ENCODE measurements around the gene FMN2. TPM values are rescaled to one million over a fixed set of nuclear protein-coding genes. Genes with fewer than 3 reads are reported as not detected.

FMN2 gene
- total RNA-seq, 1 donor: 11.2 TPM

DNA sequence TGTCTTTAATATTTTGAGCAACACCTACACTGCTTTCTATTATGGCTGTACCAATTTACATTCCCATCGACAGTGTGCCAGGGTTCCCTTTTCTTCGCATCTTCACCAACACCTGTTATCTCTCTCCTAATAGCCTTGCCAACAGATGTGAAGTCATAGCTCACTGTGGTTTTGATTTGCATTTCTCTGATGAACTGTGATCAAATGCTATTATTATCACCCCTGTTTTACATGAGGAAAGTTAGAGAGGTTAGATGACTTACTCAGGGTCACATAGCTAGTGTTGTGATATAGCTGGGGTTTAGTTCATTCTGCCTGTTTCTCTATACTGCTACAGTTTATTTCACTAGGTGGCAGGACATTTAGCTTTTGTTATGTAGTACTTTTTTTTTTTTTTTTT is 204.1 kb downstream of the FMN2 start:
- H3K4me3 ChIP-seq (ENCODE audit: insufficient read depth, low read length): no peak overlapping the region
- H3K27me3 ChIP-seq (ENCODE audit: insufficient read depth, low read length): no peaks in the 10 kb centered on the region
- H3K79me2 ChIP-seq (ENCODE audit: insufficient read depth, low read length): peaks cover 9% of the 10 kb centered on the region
- peaks cover 5% of the 10 kb centered on the region for H3K36me3 ChIP-seq (ENCODE audit: insufficient read depth, low read length)
- peaks cover 12% of the 10 kb centered on the region for H3K4me1 ChIP-seq (ENCODE audit: insufficient read depth, low read length)
- no peaks in the 10 kb centered on the region for H3K9me3 ChIP-seq (ENCODE audit: low read depth, low read length)
- no peak overlapping the region for H3K27ac ChIP-seq (ENCODE audit: low read depth, low read length)
- peak; percentile 35 for DNase-seq (ENCODE audit: insufficient read length, low spot score, missing footprints)
- H4K20me1 ChIP-seq (ENCODE audit: insufficient read depth, low read length): no peaks in the 10 kb centered on the region
- H3K4me2 ChIP-seq (ENCODE audit: insufficient read depth, low read length): no peak overlapping the region
- H2AFZ ChIP-seq (ENCODE audit: low read length): no peak overlapping the region
- TF ChIP-seq, protein P1, sequence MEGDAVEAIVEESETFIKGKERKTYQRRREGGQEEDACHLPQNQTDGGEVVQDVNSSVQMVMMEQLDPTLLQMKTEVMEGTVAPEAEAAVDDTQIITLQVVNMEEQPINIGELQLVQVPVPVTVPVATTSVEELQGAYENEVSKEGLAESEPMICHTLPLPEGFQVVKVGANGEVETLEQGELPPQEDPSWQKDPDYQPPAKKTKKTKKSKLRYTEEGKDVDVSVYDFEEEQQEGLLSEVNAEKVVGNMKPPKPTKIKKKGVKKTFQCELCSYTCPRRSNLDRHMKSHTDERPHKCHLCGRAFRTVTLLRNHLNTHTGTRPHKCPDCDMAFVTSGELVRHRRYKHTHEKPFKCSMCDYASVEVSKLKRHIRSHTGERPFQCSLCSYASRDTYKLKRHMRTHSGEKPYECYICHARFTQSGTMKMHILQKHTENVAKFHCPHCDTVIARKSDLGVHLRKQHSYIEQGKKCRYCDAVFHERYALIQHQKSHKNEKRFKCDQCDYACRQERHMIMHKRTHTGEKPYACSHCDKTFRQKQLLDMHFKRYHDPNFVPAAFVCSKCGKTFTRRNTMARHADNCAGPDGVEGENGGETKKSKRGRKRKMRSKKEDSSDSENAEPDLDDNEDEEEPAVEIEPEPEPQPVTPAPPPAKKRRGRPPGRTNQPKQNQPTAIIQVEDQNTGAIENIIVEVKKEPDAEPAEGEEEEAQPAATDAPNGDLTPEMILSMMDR (IDR thresholded peaks at IDR 0.05; ENCODE audit: extremely low read depth, low read depth, low read length): peak; percentile 14

DNA sequence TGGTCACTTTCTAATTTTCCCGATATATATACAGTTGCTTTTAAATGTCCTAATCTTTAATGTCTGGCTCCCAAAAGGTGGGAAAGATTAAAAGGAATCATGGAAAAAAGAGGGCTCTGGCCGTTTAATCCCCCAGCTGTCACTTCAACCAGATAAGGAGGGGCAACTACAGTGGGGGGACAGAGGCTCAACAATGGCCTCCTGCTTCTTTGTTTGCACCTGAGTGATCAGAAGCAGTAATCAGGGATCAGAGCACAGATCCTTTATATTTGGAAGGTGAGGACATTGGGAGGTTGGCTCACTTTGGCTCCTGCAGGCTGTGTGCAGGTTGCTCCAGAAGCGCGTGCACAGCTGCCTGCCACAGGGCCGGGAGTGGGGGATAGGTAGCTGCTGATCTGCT is 212.8 kb downstream of the FMN2 start:
- Histone ChIP-seq H3K36me3 (ENCODE audit: insufficient read depth, low read length) (peaks cover 7% of the 10 kb centered on the region), H3K9me3 (ENCODE audit: low read depth, low read length) (no peaks in the 10 kb centered on the region), H3K27ac (ENCODE audit: low read depth, low read length) (no peak overlapping the region), H3K4me1 (ENCODE audit: insufficient read depth, low read length) (peaks cover 25% of the 10 kb centered on the region), H3K27me3 (ENCODE audit: insufficient read depth, low read length) (no peaks in the 10 kb centered on the region), H3K79me2 (ENCODE audit: insufficient read depth, low read length) (peaks cover 37% of the 10 kb centered on the region), H2AFZ (ENCODE audit: low read length) (no peak overlapping the region), H4K20me1 (ENCODE audit: insufficient read depth, low read length) (no peaks in the 10 kb centered on the region), H3K4me2 (ENCODE audit: insufficient read depth, low read length) (no peak overlapping the region), H3K4me3 (ENCODE audit: insufficient read depth, low read length) (no peak overlapping the region)
- TF ChIP-seq, protein P1 (IDR thresholded peaks at IDR 0.05; ENCODE audit: extremely low read depth, low read depth, low read length): no peak
- DNase-seq (ENCODE audit: insufficient read length, low spot score, missing footprints): no peak

DNA sequence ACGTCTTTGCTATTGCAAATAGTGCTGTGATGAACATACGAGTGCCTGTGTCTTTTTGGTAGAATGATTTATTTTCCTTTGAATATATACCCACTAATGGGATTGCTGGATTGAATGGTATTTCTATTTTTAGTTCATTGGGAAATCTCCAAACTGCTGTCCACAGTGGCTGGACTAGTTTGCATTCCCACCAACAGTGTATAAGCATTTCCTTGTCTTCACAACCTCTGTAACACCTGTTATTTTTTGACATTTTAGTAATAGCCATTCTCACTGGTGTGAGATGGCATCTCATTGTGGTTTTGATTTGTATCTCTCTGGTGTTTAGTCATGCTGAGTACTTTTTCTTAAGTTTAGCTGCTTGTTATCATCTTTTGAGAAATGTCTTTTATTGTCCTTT is 215.0 kb downstream of the FMN2 start:
- H3K27ac ChIP-seq (ENCODE audit: low read depth, low read length): peak overlapping the region; percentile 44
- no peaks in the 10 kb centered on the region for H3K9me3 ChIP-seq (ENCODE audit: low read depth, low read length)
- TF ChIP-seq, protein P1 (IDR thresholded peaks at IDR 0.05; ENCODE audit: extremely low read depth, low read depth, low read length): no peak
- peaks cover 43% of the 10 kb centered on the region for H3K4me1 ChIP-seq (ENCODE audit: insufficient read depth, low read length)
- no peaks in the 10 kb centered on the region for H3K27me3 ChIP-seq (ENCODE audit: insufficient read depth, low read length)
- peaks cover 35% of the 10 kb centered on the region for H3K79me2 ChIP-seq (ENCODE audit: insufficient read depth, low read length)
- DNase-seq (ENCODE audit: insufficient read length, low spot score, missing footprints): no peak
- no peak overlapping the region for H3K4me2 ChIP-seq (ENCODE audit: insufficient read depth, low read length)
- H2AFZ ChIP-seq (ENCODE audit: low read length): no peak overlapping the region
- H3K36me3 ChIP-seq (ENCODE audit: insufficient read depth, low read length): peaks cover 7% of the 10 kb centered on the region
- H3K4me3 ChIP-seq (ENCODE audit: insufficient read depth, low read length): no peak overlapping the region
- H4K20me1 ChIP-seq (ENCODE audit: insufficient read depth, low read length): no peaks in the 10 kb centered on the region

DNA sequence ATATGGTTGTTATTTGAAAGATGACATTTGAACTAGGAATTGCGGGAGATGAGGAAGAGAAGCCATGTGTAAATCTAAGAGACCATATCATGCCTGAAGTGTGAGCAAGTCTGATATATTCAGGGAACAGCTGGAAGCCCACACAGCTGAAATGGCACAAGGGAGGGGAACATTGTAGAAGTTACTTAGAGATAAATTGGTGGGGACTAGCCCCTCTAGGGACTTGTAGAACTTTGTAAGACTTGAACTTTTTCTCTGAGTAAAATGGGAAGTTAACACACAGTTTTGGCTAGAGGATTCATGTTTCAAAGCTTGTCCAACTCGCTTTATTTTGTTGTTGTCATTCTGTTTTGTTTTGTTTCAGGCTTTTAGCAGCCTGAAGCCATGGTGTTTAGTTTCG is 216.4 kb downstream of the FMN2 start:
- TF ChIP-seq, protein P1 (IDR thresholded peaks at IDR 0.05; ENCODE audit: extremely low read depth, low read depth, low read length): no peak
- Histone ChIP-seq H3K4me2 (ENCODE audit: insufficient read depth, low read length) (peak overlapping the region; percentile 42), H3K27ac (ENCODE audit: low read depth, low read length) (peak overlapping the region; percentile 57), H3K4me3 (ENCODE audit: insufficient read depth, low read length) (no peak overlapping the region), H2AFZ (ENCODE audit: low read length) (peak overlapping the region; percentile 16), H4K20me1 (ENCODE audit: insufficient read depth, low read length) (no peaks in the 10 kb centered on the region), H3K4me1 (ENCODE audit: insufficient read depth, low read length) (peaks cover 53% of the 10 kb centered on the region), H3K36me3 (ENCODE audit: insufficient read depth, low read length) (peaks cover 5% of the 10 kb centered on the region), H3K9me3 (ENCODE audit: low read depth, low read length) (no peaks in the 10 kb centered on the region), H3K27me3 (ENCODE audit: insufficient read depth, low read length) (no peaks in the 10 kb centered on the region), H3K79me2 (ENCODE audit: insufficient read depth, low read length) (peaks cover 35% of the 10 kb centered on the region)
- no peak for DNase-seq (ENCODE audit: insufficient read length, low spot score, missing footprints)
